T-cell (primary cell): ENCODE results near the gene OAS1. TPM values are rescaled to one million over a fixed set of nuclear protein-coding genes. Genes with fewer than 3 reads are reported as not detected.

ENCODE experiments used
- ATAC-seq, 4 experiments: fragments of 200-7000 bp in 3 of 4; fragments of 150-1000 bp in 1 of 4; cut with Tn5 transposase; replicated peaks in 1 of 4; 1 replicate in 3 of 4; 2 replicates in 1 of 4; pipeline ENCODE4 v1.10.0; 2021; ENCODE audit warnings: moderate library complexity in 3 of 4, mild to moderate bottlenecking in 2 of 4, moderate number of reproducible peaks in 1 of 4
- CTCF ChIA-PET, 2 donors: fragments of 300-600 bp; sonication (Branson Sonifier 250); formaldehyde crosslinking; loops; one replicate each; lab custom pipeline; 2022; ENCODE audit warnings: antibody characterized with exemption in 2 of 2; lab: Charles Lee
- POLR2A ChIA-PET, 2 donors: fragments of 300-600 bp; sonication (Branson Sonifier 250); formaldehyde crosslinking; loops; one replicate each; lab custom pipeline; 2022; ENCODE audit warnings: antibody characterized with exemption in 2 of 2; lab: Charles Lee
- DNase-seq, 35 experiments: peaks; one replicate each; pipeline versions ENCODE4 v3.0.0 to v3.0.0-alpha.2; 2013 to 2023
- H3K27ac ChIP-seq: one replicate; pipeline ENCODE4 v1.5.1; 2013; ENCODE audit warnings: low read length
- H3K27me3 ChIP-seq, 2 experiments: replicated peaks in 1 of 2; 1 replicate in 1 of 2; 2 replicates in 1 of 2; pipeline versions ENCODE4 v1.6.1 to v1.7.0; 2013; ENCODE audit warnings: low read length in 1 of 2, mixed read lengths in 1 of 2; ENCODE audit not compliant: control insufficient read depth in 2 of 2, insufficient read depth in 2 of 2; ENCODE audit errors: extremely low read depth in 1 of 2
- H3K36me3 ChIP-seq, 2 donors: 1 replicate in 1 of 2; 2 replicates in 1 of 2; pipeline versions ENCODE4 v1.6.1 to v1.7.0; 2013; ENCODE audit warnings: low read length in 1 of 2; ENCODE audit not compliant: control insufficient read depth in 2 of 2, insufficient read depth in 1 of 2; ENCODE audit errors: extremely low read depth in 1 of 2
- H3K4me1 ChIP-seq, 2 experiments: 1 replicate in 1 of 2; 2 replicates in 1 of 2; pipeline versions ENCODE4 v1.6.1 to v1.7.0; 2013; ENCODE audit warnings: low read length in 2 of 2, mixed read lengths in 1 of 2; ENCODE audit not compliant: insufficient read depth in 2 of 2, control insufficient read depth in 1 of 2; ENCODE audit errors: extremely low read depth in 1 of 2
- H3K4me3 ChIP-seq, 2 donors: 1 replicate in 1 of 2; 2 replicates in 1 of 2; pipeline versions ENCODE4 v1.5.1 to v1.7.0; 2013; ENCODE audit warnings: mild to moderate bottlenecking in 2 of 2, low read length in 1 of 2, moderate library complexity in 1 of 2; ENCODE audit not compliant: control insufficient read depth in 1 of 2; ENCODE audit errors: extremely low read depth in 1 of 2
- H3K9me3 ChIP-seq: 2 replicates; pipeline ENCODE4 v1.7.0; 2013
- H3K27ac Mint-ChIP-seq, 2 donors: one replicate each; pipeline ENCODE4 v1.8.0; 2020 to 2021; ENCODE audit warnings: mild to moderate bottlenecking in 2 of 2, mixed read lengths in 2 of 2
- H3K27me3 Mint-ChIP-seq, 2 donors: one replicate each; pipeline ENCODE4 v1.8.0; 2021 to 2022; ENCODE audit warnings: mixed read lengths in 2 of 2
- H3K36me3 Mint-ChIP-seq: one replicate; pipeline ENCODE4 v1.8.0; 2021; ENCODE audit warnings: mixed read lengths
- H3K4me1 Mint-ChIP-seq, 3 donors: one replicate each; pipeline ENCODE4 v1.8.0; 2020 to 2022; ENCODE audit warnings: mixed read lengths in 3 of 3, mild to moderate bottlenecking in 1 of 3
- H3K4me3 Mint-ChIP-seq, 3 donors: one replicate each; pipeline ENCODE4 v1.8.0; 2020 to 2022; ENCODE audit warnings: mild to moderate bottlenecking in 3 of 3, mixed read lengths in 3 of 3, moderate library complexity in 3 of 3
- H3K9me3 Mint-ChIP-seq, 3 donors: one replicate each; pipeline ENCODE4 v1.8.0; 2020 to 2022; ENCODE audit warnings: mixed read lengths in 3 of 3
- WGBS: methylation state at CpG from one replicate; pipeline ENCODE4 v1.1.5; 2013; ENCODE audit warnings: missing lambda C conversion rate; ENCODE audit not compliant: insufficient coverage; 5-methylcytosine and 5-hydroxymethylcytosine counted together
- total RNA-seq, 35 experiments: library from RNA in 6 of 35; stranded (reverse) in 6 of 35; fragments of 120-200 nt in 1 of 35; gene quantifications; one replicate each; pipeline versions ENCODE4 v1.2.1 to v1.2.4 and lab custom pipeline; 2013 to 2026

Gene OAS1
- total RNA-seq, 5 donors from 2014 or later (not counting 1 experiment from before 2014, with no cell fraction given), result 8.5 to 22.9 (median 11.4) TPM

DNA sequence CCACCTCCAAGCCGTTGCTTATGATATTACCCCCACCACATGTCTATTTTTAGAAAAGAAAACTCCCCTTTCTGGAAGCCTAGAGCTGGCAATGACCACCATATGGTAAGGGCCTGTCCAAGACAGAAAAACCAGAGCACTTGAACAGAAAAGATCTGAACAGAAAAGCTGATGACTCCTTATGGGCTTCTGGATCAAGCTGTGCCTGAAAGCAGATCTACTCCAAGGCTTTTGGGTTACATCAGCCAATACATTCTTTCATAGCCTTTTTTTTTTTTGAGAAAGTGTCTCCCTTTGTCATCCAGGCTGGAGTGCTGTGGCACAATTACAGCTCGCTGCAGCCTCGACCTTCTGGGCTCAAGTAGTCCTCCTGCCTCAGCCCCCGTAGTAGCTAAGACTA is 54.8 kb downstream of the OAS1 start:
- DNase-seq (no peak), ATAC-seq (no peak)
- ChIA-PET POLR2A (no interaction called here), CTCF (interaction anchor here in 1 of 2 donors (0.7 to 2.1 kb wide), 2 partner anchors 32 to 303 kb away, joined by 4 read pairs; no protein-coding TSS in a partner anchor)
- Histone ChIP-seq H3K36me3 (peaks cover 0 to 54% of the 10 kb centered on the region in 2 donors), H3K4me3 (no peak overlapping the region), H3K9me3 (no peaks in the 10 kb centered on the region), H3K4me1 (no peaks in the 10 kb centered on the region), H3K27me3 (no peaks in the 10 kb centered on the region), H3K27ac (no peak overlapping the region)
- H3K9me3 Mint-ChIP-seq, result peaks cover 0 to 10% (median 0%) of the 10 kb centered on the region in 3 donors
- no peaks in the 10 kb centered on the region for H3K27me3 Mint-ChIP-seq
- H3K27ac Mint-ChIP-seq, result peak overlapping the region in 1 of 2 donors; percentile 65
- H3K36me3 Mint-ChIP-seq, result peaks cover 93% of the 10 kb centered on the region
- 100% methylated on average over 1 of the region's 4 CpGs for WGBS
- peaks cover 12 to 19% (median 13%) of the 10 kb centered on the region in 3 donors for H3K4me1 Mint-ChIP-seq
- H3K4me3 Mint-ChIP-seq, result no peak overlapping the region

DNA sequence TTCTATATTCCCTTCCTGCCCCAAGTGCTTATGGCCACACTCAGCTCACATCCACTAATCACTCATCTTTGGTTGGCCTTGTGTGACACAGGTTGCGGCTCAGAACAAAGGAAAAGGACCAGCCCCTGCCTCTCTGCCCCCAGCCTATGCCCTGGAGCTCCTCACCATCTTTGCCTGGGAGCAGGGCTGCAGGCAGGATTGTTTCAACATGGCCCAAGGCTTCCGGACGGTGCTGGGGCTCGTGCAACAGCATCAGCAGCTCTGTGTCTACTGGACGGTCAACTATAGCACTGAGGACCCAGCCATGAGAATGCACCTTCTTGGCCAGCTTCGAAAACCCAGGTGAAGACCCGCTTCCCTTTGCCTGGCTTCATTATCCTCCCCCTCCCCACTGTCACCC is 55.8 kb downstream of the OAS1 start:
- H3K4me1 Mint-ChIP-seq, result peaks cover 9 to 15% (median 10%) of the 10 kb centered on the region in 3 donors
- H3K27ac ChIP-seq, result no peak overlapping the region
- ATAC-seq, result no peak
- H3K4me1 ChIP-seq, result no peaks in the 10 kb centered on the region
- H3K27me3 ChIP-seq, result no peaks in the 10 kb centered on the region
- CTCF ChIA-PET, result interaction anchor here in 1 of 2 donors (0.5 kb wide), 1 partner anchor 29 kb away, joined by 4 read pairs; no protein-coding TSS in a partner anchor
- no peaks in the 10 kb centered on the region for H3K9me3 ChIP-seq
- H3K36me3 Mint-ChIP-seq, result peaks cover 90% of the 10 kb centered on the region
- H3K4me3 Mint-ChIP-seq, result no peak overlapping the region
- no peak for DNase-seq
- no peaks in the 10 kb centered on the region for H3K27me3 Mint-ChIP-seq
- H3K9me3 Mint-ChIP-seq, result peaks cover 0 to 10% (median 0%) of the 10 kb centered on the region in 3 donors
- H3K36me3 ChIP-seq, result peaks cover 0 to 65% of the 10 kb centered on the region in 2 donors
- 95% methylated on average over 5 of the region's 7 CpGs for WGBS
- no peak overlapping the region for H3K27ac Mint-ChIP-seq
- POLR2A ChIA-PET, result no interaction called here
- H3K4me3 ChIP-seq, result no peak overlapping the region

DNA sequence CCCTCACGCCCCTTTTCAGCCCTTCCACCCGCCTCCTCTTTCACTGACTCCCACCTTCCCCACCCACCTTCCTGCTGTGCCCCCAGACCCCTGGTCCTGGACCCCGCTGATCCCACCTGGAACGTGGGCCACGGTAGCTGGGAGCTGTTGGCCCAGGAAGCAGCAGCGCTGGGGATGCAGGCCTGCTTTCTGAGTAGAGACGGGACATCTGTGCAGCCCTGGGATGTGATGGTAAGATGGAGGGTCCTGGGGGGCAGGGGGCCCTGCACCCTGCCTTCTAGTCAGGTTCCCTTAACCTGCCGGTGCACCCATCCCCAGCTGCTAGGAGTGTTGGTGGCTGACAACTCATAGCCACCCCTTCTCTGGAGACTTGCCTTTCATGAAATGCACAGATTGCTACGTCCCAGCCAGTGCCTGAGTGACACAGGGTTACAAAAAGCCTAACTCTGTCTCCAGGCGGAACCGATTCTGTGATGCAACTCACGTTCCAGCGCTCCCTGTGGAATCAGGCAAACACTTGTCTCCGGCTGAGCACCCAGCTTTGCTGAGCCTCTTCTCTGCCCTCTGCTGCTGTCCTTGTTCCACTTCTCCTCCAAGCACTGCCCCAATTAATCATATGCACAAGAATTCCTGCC is 56.6 kb downstream of the OAS1 start:
- POLR2A ChIA-PET, result no interaction called here
- Mint-ChIP-seq H3K36me3 (peaks cover 89% of the 10 kb centered on the region), H3K9me3 (peaks cover 0 to 5% (median 0%) of the 10 kb centered on the region in 3 donors), H3K4me3 (no peak overlapping the region), H3K27me3 (no peaks in the 10 kb centered on the region), H3K27ac (no peak overlapping the region), H3K4me1 (peaks cover 9 to 15% (median 10%) of the 10 kb centered on the region in 3 donors)
- over 99% methylated on average over 10 of the region's 14 CpGs for WGBS
- no peak for DNase-seq
- Histone ChIP-seq H3K4me1 (no peaks in the 10 kb centered on the region), H3K36me3 (peaks cover 0 to 71% of the 10 kb centered on the region in 2 donors), H3K9me3 (no peaks in the 10 kb centered on the region), H3K27ac (no peak overlapping the region), H3K27me3 (no peaks in the 10 kb centered on the region), H3K4me3 (no peak overlapping the region)
- CTCF ChIA-PET, result no interaction called here
- ATAC-seq, result no peak

DNA sequence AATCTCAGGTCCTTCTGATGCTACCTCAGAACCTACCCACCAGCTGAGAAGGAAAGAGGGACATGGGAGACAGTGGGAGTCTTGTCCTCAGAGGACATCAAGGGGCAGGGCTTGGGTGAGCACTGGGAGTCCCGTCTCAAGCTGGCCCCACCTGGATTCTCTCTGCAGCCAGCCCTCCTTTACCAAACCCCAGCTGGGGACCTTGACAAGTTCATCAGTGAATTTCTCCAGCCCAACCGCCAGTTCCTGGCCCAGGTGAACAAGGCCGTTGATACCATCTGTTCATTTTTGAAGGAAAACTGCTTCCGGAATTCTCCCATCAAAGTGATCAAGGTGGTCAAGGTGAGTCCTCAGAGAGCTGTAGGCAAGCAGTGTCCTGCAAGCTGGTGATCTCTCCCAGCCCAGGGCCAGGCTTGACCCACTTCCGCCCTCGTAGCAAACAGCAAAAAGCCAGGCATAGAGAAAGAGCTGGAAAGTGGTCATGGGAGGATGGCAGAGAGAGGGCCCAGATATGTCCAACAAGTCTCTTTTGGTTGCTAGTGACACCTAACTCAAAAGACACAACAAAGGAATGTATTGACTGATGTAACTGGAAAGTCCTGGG is 57.4 kb downstream of the OAS1 start:
- ATAC-seq (no peak), DNase-seq (no peak)
- Histone ChIP-seq H3K9me3 (no peaks in the 10 kb centered on the region), H3K27me3 (no peaks in the 10 kb centered on the region), H3K4me3 (no peak overlapping the region), H3K36me3 (peaks cover 0 to 78% of the 10 kb centered on the region in 2 donors), H3K27ac (no peak overlapping the region), H3K4me1 (no peaks in the 10 kb centered on the region)
- ChIA-PET POLR2A (interaction anchor here in 1 of 2 donors (0.5 kb wide), 1 partner anchor 53 kb away, joined by 4 read pairs; no protein-coding TSS in a partner anchor), CTCF (no interaction called here)
- Mint-ChIP-seq H3K36me3 (peaks cover 83% of the 10 kb centered on the region), H3K4me1 (peaks cover 9 to 15% (median 10%) of the 10 kb centered on the region in 3 donors), H3K4me3 (no peak overlapping the region), H3K27me3 (no peaks in the 10 kb centered on the region), H3K9me3 (peaks cover 0 to 5% (median 0%) of the 10 kb centered on the region in 3 donors), H3K27ac (no peak overlapping the region)
- WGBS, result 96% methylated on average over 4 of the region's 6 CpGs

DNA sequence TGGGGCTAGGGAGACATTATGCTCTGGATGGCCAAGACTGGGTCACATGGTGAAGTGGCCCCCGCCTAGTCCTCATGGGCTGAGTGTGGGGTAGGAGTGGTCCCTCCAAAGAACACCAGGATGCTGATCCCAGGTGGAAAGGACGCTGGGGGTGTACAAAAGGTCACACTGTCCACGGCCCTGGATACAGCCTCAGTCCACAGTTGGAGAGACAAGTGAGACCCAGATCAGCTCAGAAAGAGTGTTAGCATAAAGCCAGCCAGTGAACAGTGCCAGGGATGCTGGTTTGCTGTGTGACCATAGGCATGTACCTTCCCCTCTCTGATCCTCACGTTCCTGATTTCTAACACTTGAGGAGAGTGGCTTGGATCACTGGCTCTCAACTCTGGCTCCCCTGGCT is 58.2 kb downstream of the OAS1 start:
- H3K9me3 Mint-ChIP-seq, result no peaks in the 10 kb centered on the region
- no peak for DNase-seq
- peaks cover 1 to 7% (median 4%) of the 10 kb centered on the region in 3 donors for H3K4me1 Mint-ChIP-seq
- no peaks in the 10 kb centered on the region for H3K27me3 Mint-ChIP-seq
- no peaks in the 10 kb centered on the region for H3K27me3 ChIP-seq
- CTCF ChIA-PET, result no interaction called here
- no peak for ATAC-seq
- no peak overlapping the region for H3K4me3 Mint-ChIP-seq
- H3K36me3 Mint-ChIP-seq, result peaks cover 83% of the 10 kb centered on the region
- H3K27ac Mint-ChIP-seq, result no peak overlapping the region
- WGBS, result 90% methylated on average over 4 of the region's 4 CpGs
- H3K4me1 ChIP-seq, result no peaks in the 10 kb centered on the region
- no peak overlapping the region for H3K4me3 ChIP-seq
- POLR2A ChIA-PET, result interaction anchor here in 1 of 2 donors (0.5 kb wide), 1 partner anchor 53 kb away, joined by 4 read pairs; no protein-coding TSS in a partner anchor
- H3K9me3 ChIP-seq, result no peaks in the 10 kb centered on the region
- peaks cover 0 to 85% of the 10 kb centered on the region in 2 donors for H3K36me3 ChIP-seq
- H3K27ac ChIP-seq, result no peak overlapping the region

DNA sequence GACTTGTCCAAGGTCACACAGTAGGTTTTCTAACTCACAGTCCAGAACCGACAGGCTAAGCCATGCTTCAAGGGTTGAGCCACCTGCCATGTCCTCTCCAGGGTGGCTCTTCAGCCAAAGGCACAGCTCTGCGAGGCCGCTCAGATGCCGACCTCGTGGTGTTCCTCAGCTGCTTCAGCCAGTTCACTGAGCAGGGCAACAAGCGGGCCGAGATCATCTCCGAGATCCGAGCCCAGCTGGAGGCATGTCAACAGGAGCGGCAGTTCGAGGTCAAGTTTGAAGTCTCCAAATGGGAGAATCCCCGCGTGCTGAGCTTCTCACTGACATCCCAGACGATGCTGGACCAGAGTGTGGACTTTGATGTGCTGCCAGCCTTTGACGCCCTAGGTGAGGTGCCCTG is 58.9 kb downstream of the OAS1 start:
- H3K27me3 Mint-ChIP-seq, result no peaks in the 10 kb centered on the region
- Histone ChIP-seq H3K27ac (no peak overlapping the region), H3K9me3 (no peaks in the 10 kb centered on the region), H3K4me3 (no peak overlapping the region), H3K36me3 (peaks cover 0 to 87% of the 10 kb centered on the region in 2 donors), H3K4me1 (no peaks in the 10 kb centered on the region), H3K27me3 (no peaks in the 10 kb centered on the region)
- CTCF ChIA-PET, result no interaction called here
- WGBS, result 96% methylated on average over 15 of the region's 15 CpGs
- H3K27ac Mint-ChIP-seq, result no peak overlapping the region
- no peak for ATAC-seq
- no peaks in the 10 kb centered on the region for H3K9me3 Mint-ChIP-seq
- no peak overlapping the region for H3K4me3 Mint-ChIP-seq
- peaks cover 0 to 6% (median 2%) of the 10 kb centered on the region in 3 donors for H3K4me1 Mint-ChIP-seq
- peaks cover 83% of the 10 kb centered on the region for H3K36me3 Mint-ChIP-seq
- DNase-seq, result no peak
- POLR2A ChIA-PET, result no interaction called here
